Calu3 (cell line): Measurements from ENCODE around the gene SLC17A8. TPM values are rescaled to one million over a fixed set of nuclear protein-coding genes. Genes with fewer than 3 reads are reported as not detected.

Experiments
- BruUV-seq: library from RNA; stranded (reverse); fragments of 400-500 nt; replicated peaks from 2 replicates; lab custom pipeline; 2021; lab: Mats Ljungman, UMichigan
- CTCF ChIA-PET: fragments of 300-600 bp; sonication (Branson Sonifier 250); formaldehyde crosslinking; loops from one replicate; lab custom pipeline; 2022; ENCODE audit warnings: antibody characterized with exemption; lab: Charles Lee
- DNase-seq: peaks from one replicate; pipeline ENCODE4 v3.0.0; 2022
- H3K27ac Mint-ChIP-seq: one replicate; pipeline ENCODE4 v1.8.0; 2022; ENCODE audit warnings: mixed read lengths; ENCODE audit not compliant: unreplicated experiment
- H3K27me3 Mint-ChIP-seq: one replicate; pipeline ENCODE4 v1.8.0; 2022; ENCODE audit warnings: mixed read lengths; ENCODE audit not compliant: unreplicated experiment
- H3K36me3 Mint-ChIP-seq: one replicate; pipeline ENCODE4 v1.8.0; 2022; ENCODE audit warnings: mild to moderate bottlenecking, moderate library complexity, mixed read lengths; ENCODE audit not compliant: insufficient read depth, unreplicated experiment
- H3K4me1 Mint-ChIP-seq: one replicate; pipeline ENCODE4 v1.8.0; 2022; ENCODE audit warnings: mild to moderate bottlenecking, low read depth, mixed read lengths; ENCODE audit not compliant: unreplicated experiment
- H3K4me3 Mint-ChIP-seq: one replicate; pipeline ENCODE4 v1.8.0; 2022; ENCODE audit warnings: mild to moderate bottlenecking, low read depth, moderate library complexity, mixed read lengths; ENCODE audit not compliant: unreplicated experiment
- H3K9me3 Mint-ChIP-seq: one replicate; pipeline ENCODE4 v1.8.0; 2022; ENCODE audit warnings: low read depth, mixed read lengths; ENCODE audit not compliant: unreplicated experiment
- CTCF ChIP-seq: fragments of 200-600 bp; IDR thresholded peaks from one replicate; pipeline ENCODE4 v1.8.0; 2022; ENCODE audit warnings: antibody characterized with exemption; ENCODE audit not compliant: unreplicated experiment
- intact Hi-C: fragments of 100-400 bp; cut with micrococcal nuclease; formaldehyde crosslinking; loops from one replicate; pipeline ENCODE4 v1.10.0; 2022; ENCODE audit not compliant: unreplicated experiment
- total RNA-seq: library from RNA; stranded (reverse); gene quantifications from 2 replicates; pipeline ENCODE4 v1.2.3, GENCODE V29; 2022

SLC17A8 gene
- total RNA-seq, 1 experiment from 2014 or later, result not detected

GRCh38 chr12:100359822-100360221 lies 2.9 kb downstream of the SLC17A8 start:
- Mint-ChIP-seq H3K27me3 (peaks cover 8% of the 10 kb centered on the region), H3K27ac (no peak overlapping the region), H3K4me3 (no peak overlapping the region), H3K9me3 (no peaks in the 10 kb centered on the region), H3K4me1 (peaks cover 25% of the 10 kb centered on the region), H3K36me3 (no peaks in the 10 kb centered on the region)
- peak; percentile 30 for DNase-seq
- CTCF ChIA-PET, result no interaction called here
- intact Hi-C loops, result loop anchor here (10.0 kb wide), 1 partner anchor 965 kb away; no protein-coding TSS in a partner anchor
- no peak for TF ChIP-seq CTCF
- BruUV-seq, result no TSS peak

- peaks cover 25% of the 10 kb centered on the region for H3K4me1 Mint-ChIP-seq
- peak overlapping the region; percentile 4 for H3K27ac Mint-ChIP-seq
- H3K27me3 Mint-ChIP-seq, result peaks cover 8% of the 10 kb centered on the region
- no TSS peak for BruUV-seq
- H3K36me3 Mint-ChIP-seq, result no peaks in the 10 kb centered on the region
- no peak for TF ChIP-seq CTCF
- H3K9me3 Mint-ChIP-seq, result no peaks in the 10 kb centered on the region
- DNase-seq, result no peak
- CTCF ChIA-PET, result interaction anchor here (1.3 kb wide), 1 partner anchor 12 kb away, joined by 4 read pairs; no protein-coding TSS in a partner anchor
- no peak overlapping the region for H3K4me3 Mint-ChIP-seq
- intact Hi-C loops, result no loop called here
Observed at GRCh38 chr12:100360450-100360849, 3.6 kb downstream of the SLC17A8 start.

- Mint-ChIP-seq H3K27me3 (peaks cover 8% of the 10 kb centered on the region), H3K9me3 (peaks cover 3% of the 10 kb centered on the region), H3K4me1 (peaks cover 22% of the 10 kb centered on the region), H3K4me3 (no peak overlapping the region), H3K27ac (no peak overlapping the region), H3K36me3 (no peaks in the 10 kb centered on the region)
- TF ChIP-seq CTCF, result no peak
- no TSS peak for BruUV-seq
- CTCF ChIA-PET, result interaction anchor here (0.6 kb wide), 1 partner anchor 307 kb away, joined by 4 read pairs; no protein-coding TSS in a partner anchor
- DNase-seq, result no peak
- intact Hi-C loops, result no loop called here
Observed at GRCh38 chr12:100364324-100364723, 7.5 kb downstream of the SLC17A8 start.

GRCh38 chr12:100365411-100365810 lies 8.5 kb downstream of the SLC17A8 start:
- Mint-ChIP-seq H3K36me3 (no peaks in the 10 kb centered on the region), H3K27ac (no peak overlapping the region), H3K4me1 (peaks cover 11% of the 10 kb centered on the region), H3K27me3 (peaks cover 8% of the 10 kb centered on the region), H3K4me3 (no peak overlapping the region), H3K9me3 (peaks cover 6% of the 10 kb centered on the region)
- CTCF ChIA-PET, result interaction anchor here (0.7 kb wide), 1 partner anchor 355 kb away, joined by 4 read pairs; no protein-coding TSS in a partner anchor
- TF ChIP-seq CTCF, result no peak
- no peak for DNase-seq
- intact Hi-C loops, result no loop called here
- no TSS peak for BruUV-seq
